UCSD-AML1 (cell line): ENCODE results near the gene SLC24A3.

Experiments used
- DNase-seq: peaks from one replicate; lab custom pipeline; 2025; ENCODE audit not compliant: unreplicated experiment; lab: John Stamatoyannopoulos, UW

Gene SLC24A3

DNA sequence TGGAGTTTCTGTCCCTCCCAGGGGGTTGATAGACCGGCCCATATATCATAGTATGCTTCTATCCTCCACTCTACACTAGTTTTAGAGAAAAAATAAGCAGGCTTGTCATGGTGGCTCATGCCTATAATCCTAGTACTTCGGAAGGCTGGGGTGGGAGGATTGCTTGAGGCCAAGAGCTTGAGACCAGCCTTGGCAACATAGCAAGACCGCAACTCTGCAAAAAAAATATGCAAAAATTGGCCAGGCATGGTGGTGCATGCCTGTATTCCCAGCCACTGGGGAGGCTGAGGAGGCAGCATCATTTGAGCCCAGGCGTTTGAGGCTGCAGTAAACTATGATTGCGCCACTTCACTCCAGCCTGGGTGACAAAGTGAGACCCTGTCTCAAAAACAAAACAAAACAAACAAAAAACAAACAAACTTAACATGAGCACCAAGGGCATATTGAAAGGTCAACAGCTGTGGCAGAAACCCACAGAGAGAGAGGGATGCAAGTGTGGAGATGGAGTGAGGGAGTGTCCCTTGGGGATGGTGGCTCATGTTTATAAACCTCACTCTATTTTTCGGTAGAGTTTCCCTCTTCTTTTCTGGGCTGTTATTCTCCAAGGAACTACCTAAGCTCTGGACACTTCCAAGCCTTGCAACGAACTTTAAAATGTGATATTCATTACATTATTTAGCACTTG, 24.1 kb downstream of the SLC24A3 start:
- no peak for DNase-seq

DNA sequence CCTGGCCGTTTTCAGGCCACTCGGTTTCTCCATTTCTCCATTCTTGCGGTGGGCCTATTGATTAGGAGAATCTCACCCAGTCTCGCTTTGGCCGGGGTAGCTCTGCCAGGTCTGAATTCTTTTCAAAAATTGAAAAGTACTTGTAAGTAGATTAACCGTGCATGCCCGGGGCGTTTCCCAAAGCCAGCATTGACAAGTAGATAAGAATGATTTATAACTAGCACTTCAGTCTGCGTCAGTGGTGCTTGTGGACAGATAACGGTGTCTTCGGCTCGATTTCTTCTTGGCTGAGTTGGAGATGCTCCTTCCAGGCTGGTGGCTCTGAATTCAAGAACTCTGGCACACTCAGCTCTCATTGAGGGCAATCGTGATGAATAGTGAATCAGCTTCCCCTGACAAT, 29.0 kb downstream of the SLC24A3 start:
- no peak for DNase-seq

DNA sequence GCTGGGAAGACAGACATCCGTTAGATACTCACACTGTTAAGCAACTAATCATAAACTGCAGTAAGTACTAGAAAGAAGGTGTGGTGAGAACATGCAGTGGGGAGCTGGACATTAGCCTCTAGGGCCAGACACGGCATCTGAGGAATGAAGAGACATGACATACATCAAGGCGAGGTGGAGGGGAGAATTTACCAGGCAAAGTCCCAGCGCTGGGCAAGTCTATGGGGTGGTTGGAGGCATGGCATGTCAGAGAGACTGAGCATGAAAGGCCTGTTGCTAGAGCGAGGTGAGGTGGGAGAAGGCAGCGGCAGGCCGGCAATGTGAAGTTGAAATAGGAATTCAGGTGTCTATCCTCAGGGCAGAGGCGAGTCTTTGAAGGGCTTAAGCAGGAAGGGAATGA, 31.8 kb downstream of the SLC24A3 start:
- DNase-seq = no peak

DNA sequence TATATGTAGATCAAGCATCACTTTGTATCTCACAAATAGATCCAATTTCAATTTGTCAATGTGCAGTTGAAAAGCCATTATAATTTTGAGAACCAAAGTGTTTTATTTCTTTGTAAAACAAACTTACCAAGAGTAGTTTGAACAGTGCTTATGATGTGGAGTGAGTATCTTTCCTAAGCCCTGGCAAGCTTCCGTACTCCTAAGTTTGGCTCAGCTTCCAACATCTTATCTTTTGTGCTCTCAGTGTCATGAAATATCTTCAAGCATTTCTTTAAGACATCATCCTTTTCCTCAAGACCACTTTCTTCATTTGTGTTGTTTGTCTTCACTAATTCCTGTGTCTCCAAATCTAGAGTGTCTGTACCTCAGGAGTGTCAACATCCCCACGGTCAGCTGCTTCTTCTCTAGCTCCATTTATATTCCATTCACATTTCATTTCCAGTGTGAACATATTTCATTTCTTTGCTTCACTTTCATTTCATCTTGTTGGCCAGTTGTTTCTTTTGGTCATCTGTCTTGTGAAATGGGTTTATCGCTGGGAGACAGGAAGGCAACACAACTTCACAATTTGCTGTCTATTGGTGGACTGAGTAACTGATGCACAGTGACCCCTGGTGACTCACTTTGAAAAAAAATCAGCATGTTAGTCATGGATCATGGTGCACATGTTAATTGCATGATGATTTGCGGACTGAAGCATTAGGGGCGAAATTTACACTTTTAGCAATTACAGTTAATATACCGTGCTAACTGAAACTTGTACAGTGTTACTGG, 36.9 kb downstream of the SLC24A3 start:
- no peak for DNase-seq

DNA sequence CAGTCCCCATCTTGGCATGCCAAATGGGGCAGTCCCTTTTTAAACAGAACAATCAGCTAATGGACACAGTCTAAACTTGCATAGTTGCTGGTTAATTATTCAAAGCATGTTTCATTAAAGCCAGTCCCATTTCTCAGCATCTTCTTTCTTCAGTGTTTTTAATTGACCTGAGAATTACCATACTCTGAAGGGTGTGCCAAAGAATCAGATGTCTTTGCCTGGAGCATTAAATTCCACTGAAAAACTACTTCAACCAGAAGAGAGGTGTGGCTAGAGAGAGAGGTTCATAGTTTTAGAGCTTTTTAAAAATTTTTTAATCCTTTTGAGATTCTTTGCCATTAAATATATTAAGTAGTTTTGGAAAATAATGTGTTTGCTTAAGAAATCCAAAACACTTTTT, 37.9 kb downstream of the SLC24A3 start:
- no peak for DNase-seq

DNA sequence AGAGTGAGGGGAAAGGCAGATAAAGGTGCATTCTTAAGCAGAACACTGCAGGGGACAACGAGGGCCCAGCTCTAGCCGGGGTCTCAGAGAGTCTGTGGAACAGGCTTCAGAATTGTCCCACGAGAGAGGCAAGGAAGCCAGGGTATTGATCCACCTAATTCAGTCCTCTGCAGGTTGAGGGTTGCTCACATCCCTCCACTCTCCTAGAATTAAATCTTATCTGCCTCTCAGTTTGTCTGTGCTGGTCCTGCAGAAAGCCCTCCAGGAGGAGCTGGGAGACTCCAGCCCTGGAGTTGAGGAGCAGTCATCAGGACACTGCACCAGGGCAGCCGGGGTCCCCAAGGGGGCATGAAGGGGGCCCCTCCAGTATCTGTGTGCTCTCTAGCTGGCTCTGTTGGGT, 39.1 kb downstream of the SLC24A3 start:
- DNase-seq = no peak

DNA sequence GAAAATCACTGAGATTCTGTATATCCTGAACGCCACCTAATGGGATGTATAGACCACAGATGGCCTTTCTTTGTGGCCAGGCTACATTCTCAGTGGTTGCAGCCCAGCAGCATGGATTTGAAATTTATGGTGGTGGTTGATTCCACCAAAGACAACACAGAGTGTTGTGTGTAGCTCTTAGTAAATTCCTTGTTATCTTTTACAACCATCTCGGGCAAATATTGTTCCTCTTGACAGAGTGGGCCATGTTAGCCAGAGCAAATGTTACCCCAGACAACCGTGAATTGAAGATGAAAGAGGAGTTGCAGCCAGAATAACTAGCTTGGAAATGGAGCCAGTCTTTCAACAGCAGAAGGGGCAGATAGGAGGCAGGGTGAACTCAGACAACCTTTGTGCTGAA, 39.5 kb downstream of the SLC24A3 start:
- no peak for DNase-seq

DNA sequence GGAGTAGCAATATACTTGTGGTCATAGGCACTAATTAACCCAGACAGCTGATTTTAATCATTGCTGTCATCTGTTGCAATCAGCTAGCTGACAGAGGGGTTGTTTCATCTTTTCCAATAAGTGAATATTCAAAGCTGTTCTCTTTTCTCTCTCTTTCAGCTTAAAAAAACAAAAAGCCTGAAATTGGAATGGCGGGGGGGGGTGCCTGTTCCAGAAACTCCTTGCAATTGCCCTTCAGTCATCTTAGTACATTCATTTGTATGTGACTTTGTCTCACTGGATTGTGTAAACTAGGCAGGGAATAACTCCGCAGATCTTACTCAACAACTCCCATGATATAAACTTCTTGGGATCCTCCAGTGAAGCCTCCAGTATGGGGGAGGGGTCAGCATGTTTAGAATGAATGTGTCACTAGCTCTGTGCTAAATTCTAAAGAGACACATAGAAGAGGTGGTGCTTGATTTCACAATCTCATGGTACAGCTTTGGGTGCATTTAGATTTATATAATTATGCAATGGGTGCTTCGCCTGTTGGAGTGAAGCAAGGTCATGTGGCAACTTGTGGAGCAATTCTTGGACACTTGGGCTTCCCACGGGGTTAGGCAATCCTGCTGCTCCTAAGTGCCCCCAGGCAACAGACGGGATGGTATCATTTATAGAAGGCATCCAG, 40.1 kb downstream of the SLC24A3 start:
- DNase-seq = no peak

DNA sequence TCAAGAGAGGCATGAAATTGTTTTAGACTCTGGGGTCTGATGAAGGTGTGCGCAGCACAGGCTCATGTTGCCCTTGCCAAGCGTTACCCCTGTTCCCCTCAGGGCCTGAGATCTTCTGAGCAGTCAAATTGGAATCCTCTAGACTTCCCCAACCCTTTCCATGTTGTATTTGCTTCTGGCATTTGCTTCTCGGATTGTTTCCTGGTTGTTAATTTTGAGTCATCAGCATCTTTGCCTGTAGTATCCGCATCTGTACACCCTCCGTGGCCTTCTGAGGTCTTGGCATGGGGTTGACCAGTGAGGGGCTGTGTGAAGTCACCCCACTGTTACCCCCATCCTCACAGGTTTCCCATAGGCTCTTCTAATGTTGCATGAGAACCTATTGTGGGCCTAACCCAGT, 40.9 kb downstream of the SLC24A3 start:
- DNase-seq = no peak

DNA sequence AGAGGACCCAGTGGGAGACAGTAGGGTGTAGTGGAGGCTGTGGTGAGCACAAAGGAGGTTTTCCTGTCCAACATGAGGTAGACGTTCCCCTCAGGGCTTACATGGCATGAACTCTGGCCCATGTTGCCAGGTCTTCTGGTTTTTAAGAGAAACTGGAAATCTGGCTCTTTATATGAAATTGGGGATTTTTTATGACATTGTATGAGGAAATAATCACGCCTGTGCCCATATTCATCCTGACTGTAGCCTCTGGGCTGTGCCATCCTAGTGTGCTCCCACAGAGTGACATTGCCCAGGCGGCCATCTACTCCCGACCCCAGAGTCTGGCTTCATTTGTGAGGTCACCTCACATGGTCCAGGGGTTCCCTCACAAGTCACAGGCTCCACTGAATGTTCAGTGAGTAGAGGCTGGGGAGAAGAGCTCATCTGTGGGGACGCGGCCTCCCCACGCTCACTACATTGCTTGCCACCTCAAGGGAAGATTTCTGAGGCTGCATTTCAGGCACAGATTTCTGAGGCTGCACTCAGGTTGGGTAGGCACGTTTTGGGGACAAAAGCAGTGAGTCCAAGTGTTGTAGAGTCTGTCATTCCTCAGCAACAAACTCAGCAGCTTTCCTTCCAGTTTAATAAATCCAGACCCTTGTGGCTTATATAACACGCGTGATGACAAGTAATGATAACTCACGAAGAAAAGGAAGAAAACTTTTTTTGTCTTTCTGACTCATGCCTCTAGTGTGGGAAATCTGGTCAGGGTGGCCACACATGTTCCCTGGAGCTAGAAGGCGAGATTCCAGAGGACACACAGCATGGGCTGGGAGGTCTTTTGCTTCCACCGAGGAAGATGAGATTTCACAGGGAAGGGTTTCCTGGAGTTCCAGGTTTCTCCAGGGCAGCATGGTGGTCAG, 41.7 kb downstream of the SLC24A3 start:
- no peak for DNase-seq

DNA sequence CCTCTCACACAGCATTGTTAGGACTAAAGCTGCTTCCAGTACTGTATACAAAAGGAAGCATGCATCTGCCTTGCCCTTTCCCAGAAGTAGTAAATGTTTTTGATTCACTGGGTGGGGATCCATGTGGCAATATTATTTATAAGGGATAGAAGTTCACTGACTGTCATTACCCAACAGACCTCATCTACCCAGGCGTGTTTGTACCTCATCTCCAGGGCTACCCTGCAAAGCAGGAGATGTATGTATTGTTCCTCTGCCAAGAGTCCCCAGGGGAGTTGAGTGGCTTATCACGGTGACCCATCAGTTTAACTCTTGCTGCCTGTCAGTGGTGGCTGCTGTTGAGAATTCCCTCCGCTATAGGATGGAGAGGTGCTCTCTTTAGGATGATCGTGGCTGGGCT, 42.5 kb downstream of the SLC24A3 start:
- no peak for DNase-seq

DNA sequence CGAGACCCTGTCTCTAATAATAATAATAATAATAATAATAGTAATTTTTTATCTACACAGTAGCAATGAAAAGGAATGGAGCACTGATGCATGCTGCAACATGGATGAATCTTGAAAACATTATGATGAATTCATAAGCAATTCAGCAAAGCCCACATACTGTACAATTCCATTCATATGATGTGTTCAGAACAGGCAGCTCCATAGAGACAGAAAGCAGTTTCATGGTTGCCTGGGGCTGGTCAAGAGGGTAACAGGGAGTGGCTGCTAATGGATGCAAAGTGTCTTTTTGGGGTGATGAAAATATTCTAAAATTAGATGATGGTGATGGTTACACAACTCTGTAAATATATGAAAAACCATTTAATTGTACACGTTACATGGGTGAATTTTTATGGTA, 43.6 kb downstream of the SLC24A3 start:
- DNase-seq = no peak

DNA sequence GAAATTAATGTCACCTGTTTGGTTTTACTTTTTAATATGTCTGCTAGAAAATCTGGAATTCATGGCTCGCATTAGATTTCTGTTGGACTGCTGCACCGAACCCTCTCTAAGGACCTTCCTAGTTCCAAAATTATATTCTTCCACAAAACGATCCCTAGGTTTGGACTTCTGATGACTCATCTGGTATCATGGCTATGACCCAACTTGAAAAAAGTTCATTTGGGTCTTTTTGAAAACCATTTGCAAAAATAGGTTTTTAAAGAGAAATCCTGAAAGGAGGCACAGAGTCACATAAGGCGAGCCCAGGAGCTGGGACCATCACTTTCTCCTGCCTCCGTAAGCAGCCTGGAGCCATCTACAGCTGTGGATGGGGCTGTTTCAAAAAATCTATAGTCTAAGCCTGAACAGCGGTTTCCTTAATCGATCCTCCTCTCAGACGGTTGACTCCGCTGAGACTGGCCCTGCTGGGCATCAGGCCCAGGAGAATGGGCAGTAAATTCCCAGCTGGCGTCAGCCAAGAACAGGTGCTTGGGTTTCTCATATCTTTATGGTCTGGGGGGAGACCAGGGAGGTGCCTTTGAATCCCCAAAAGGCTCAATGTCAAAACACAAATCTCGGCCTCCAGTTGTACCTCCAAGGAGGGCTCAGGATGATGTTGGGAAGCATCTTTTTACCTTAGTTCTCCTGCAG, 44.6 kb downstream of the SLC24A3 start:
- no peak for DNase-seq

DNA sequence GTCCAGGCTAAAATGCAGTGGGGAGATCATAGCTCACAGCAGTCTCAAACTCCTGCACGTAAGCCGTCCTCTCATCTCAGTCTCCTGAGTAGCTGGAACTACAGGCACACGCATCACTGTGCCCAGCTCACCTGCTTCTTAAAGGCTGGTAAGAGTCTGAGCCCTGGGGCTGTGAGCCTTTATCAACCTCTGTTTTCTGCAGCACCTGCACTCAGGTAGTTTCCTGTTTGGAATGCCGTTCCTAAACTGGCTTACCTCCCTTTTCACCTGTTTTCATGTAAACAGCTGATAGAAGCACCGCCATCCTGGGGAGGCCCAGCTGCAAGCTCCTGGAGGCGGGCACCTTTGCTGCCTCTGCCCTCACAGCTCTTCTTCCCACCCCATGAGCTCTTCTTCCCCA, 45.4 kb downstream of the SLC24A3 start:
- no peak for DNase-seq

DNA sequence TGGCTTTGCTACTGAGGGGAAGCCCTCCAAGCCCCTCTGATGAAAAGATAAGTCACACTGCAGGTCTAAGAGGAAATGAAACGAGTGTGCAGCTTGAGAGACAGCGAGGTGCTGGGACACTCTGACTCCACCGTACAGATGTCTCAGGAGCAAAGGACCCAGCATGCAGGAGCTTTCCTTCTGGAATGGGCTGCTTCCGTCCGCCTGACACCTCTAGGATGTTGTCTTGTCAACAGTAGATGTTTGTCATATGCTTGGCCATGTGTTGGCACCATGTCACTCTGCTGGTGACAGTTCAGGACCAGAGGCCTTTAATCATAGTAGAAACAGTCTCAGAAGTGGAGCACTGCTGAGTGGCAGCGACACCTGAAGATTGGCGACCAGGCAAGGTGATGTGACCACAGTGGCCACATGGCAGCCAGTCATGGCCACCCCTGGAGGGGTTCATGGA, 46.7 kb downstream of the SLC24A3 start:
- no peak for DNase-seq

DNA sequence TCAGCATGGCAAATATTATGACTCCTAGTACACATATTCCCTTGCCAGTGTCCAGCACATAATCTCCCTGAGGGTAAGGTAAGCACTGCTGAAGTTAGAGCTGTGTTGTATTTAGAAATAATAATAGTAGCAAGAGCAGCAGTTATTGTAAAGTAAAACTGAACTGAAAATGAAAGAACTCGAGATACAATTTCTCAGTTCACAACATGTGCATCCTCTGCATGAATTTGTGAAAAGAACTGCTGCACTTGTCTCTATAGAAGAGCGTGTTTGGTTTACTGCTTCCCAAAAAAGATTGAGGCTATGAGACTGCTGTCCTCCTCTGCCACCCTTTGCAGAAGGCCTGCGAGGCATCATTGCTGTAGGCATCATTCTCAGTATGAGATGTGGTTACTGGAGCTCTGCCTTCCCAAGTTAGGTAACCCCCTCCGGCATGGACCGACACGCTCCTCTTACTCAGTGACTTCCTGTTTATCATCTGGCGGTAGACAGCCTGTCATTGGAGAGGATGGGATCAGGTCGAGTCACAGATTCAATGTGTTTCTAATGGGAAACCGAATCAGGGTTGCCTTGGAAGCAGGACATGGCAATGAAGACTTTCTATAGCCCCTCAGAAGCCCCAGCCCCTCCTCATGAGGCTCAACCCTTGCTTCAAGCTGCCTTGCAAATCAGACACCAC, 48.1 kb downstream of the SLC24A3 start:
- DNase-seq = no peak

DNA sequence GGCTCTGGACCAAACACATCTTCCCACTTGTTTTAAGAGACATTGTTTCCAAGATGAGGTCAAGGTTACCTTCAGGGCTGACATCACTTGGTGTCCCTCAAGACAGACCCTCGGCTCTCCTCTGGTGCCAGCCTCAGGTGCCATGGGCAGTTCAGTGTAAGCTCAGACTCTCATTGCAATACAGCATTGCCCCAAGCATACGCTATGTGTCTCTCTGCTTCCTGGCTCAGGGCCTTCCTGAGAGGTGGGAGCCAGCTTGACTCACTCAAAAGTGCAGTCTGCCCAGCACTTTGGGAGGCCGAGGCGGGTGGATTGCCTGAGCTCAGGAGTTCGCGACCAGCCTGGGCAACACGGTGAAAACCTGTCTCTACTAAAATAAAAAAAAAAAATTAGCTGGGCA, 51.7 kb downstream of the SLC24A3 start:
- no peak for DNase-seq

DNA sequence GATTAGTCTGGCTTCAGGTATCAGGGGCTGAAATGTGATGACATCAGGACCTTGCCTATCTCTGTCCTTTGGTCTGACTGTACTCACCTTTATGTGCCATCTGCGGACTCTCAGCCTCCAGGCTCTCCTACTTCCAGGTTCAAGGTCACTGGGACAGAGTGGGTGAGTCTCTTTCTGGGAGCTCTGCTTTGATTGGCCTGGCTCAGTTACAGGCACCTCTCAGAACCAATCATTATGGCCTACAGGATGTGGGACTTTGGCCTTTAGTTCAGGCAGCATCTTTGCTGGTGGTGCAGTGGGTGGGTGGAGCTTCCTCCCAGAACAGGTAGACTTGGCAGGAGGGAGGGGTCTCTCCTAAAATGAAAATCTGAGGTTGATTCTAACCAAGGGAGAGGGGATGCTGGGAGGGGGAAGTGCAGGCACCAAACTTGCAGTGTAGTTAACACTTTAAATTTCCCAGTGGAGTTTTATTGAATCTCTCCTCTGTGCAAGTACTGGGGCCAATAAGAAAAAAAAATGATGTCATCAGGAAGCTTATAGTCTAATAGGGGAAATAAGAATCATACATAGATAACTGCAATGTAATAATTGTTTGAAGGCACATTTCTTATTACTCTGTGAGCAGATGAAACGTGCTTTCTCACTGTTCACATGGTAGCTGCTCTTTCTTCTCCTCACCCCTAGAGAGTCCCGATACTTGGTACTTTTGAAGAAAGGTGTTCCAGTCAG, 53.4 kb downstream of the SLC24A3 start:
- DNase-seq = no peak

DNA sequence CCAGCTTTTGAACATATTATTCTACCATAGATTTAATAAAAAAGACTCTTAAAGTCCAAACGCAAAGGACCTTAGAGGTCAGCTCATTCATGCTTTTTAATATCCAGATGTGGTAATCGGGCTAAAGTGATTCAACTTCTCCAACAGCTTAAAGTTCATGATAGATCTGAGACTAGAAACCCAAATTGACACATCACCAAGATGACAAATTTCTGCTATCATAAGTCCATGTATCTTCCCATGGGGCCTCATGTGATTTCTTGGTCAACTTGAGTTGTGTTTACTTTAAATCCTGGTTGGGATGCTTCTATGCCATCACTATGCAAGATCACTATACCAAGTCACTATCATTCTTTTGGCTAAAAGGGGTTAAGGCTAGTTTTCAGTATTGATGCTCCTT, 56.0 kb downstream of the SLC24A3 start:
- no peak for DNase-seq
